GM11168 (cell line): Measurements from ENCODE around the gene NPR2.

Experiments
- in situ Hi-C: fragments of 300-500 bp; cut with MboI; formaldehyde crosslinking; loops from one replicate; pipeline ENCODE4 v1.12.0; 2022; ENCODE audit warnings: low sequenced_read_pairs; ENCODE audit not compliant: unreplicated experiment

NPR2 gene

DNA sequence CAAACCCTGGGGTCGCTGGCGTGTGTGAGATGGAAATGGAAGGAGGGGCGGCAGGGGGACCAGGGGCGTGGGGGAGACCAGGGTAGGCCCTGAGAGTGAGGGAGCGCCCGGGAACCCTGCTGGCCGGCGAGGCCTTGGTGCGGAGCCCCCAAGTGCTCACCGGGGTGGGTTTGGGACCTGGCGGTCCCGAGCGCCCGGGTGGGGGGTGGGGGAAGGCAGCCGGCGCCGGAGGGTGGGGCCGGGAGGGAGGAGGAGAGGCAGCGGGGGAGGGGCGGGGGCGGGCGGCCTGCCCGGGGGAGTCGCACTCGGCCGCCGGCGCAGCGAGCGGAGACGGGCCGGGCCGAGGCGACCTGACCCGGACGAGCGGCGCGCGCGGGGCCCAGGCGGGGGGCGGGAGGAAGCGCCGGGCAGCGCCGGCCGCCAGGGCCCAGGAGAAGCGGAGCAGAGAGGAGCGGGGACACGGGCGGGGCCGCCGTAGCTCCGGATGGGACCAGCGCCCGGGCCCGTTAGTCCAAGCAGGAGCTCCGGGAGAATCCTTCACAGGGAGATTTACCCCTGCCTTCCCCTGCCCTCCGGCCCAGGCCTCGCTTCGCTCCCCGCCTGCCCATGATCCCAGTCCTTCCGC lies at the start of gene NPR2:
Gene NPR2 (plus strand): TSS at position 295 of the 625 bp plus-strand sequence. CDS start 818 bp downstream, outside the sequence.
- in situ Hi-C loops = no loop called here

DNA sequence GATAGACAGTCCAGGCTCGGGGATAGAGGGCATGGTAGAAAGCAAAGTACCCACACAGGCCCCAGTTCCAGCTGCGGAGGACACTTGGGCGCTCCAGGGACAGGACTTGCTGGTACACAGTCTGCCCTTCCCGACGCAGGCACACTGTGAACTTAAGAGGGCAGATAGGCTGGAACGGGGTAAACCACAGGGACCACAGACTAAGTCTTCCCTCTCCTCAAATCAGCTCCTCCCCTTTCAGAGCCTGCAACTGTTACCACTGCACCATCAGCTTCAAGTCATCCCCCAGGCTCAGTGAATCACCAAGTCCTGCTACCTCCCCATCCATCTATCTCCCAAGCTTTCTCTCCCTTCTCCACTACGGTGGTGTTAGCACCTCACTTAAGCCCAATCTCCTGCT lies 49.7 kb upstream of the NPR2 start:
- in situ Hi-C loops = loop anchor here (25.0 kb wide), 1 partner anchor 679 kb away; the partner anchor contains the start of gene VCP

DNA sequence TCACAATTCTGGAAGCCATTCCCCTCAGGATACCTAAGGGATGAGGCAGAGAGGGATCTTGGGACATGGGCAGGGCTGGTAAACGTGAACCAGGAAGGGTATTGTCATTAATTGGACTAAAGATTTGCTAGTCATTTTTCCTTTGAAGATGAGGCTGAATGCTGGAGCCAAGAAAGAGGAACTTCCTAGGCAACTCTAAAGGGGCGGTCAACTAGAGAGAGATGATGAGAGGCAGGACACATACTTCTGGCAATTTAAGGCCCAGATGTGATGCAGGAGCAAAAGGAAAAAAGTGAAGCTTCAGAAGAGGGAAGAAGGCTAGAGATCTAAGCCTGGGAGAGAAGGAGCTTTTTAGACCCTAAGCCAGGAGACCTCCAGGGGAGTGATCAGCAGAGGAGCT lies 47.9 kb upstream of the NPR2 start:
- in situ Hi-C loops = loop anchor here (25.0 kb wide), 1 partner anchor 681 kb away; the partner anchor contains the start of gene VCP

DNA sequence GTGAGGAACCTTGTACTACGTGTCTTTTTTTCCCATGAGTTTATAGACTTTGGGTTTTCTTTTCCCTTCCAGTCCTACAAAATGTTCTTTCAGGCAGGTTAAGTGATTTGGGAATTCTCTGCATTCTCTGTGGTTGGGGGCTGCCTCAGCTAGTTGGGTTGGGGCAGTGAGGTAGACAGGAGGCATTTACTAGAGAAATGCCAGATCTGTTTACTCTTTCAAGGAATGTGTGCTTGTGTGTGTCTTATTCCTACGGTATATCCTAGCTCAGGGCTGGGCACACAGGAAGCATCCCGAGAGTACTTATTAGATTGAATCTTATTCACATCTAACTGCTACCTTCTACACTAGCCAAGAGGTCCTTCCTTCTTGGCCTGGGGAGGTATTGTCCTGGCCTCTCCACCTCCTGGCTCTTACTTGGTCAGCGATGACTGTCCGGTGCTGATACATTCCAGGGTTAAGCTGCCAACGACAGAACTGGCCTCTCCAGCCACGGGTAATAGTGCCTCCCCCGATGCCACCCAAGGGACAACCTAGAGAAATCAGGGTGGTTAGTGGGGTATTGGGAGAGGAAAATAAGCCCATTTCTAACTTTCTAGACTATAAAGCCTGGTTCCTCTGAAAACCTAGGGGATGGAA lies 47.4 kb upstream of the NPR2 start:
- in situ Hi-C loops = loop anchor here (25.0 kb wide), 1 partner anchor 682 kb away; the partner anchor contains the start of gene VCP

DNA sequence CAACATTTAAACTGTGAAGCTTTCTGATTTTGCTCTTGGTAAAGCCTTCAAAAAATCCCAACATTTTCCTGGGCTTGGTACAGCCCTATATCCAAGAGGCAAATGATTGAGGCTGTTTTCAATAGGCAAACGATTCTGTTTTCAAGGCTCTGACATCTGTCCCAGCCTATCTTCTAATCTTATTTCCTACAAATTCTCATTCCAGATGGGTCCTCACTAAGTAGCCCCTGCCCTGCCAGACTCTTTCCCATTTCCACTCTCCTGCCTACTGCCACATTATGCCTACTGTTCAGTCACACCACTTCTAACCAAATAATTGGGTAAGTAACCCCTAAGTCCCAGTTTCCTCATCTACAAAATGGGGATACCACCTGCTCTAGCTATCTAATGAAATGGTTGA lies 45.8 kb upstream of the NPR2 start:
- in situ Hi-C loops = loop anchor here (25.0 kb wide), 1 partner anchor 683 kb away; the partner anchor contains the start of gene VCP

DNA sequence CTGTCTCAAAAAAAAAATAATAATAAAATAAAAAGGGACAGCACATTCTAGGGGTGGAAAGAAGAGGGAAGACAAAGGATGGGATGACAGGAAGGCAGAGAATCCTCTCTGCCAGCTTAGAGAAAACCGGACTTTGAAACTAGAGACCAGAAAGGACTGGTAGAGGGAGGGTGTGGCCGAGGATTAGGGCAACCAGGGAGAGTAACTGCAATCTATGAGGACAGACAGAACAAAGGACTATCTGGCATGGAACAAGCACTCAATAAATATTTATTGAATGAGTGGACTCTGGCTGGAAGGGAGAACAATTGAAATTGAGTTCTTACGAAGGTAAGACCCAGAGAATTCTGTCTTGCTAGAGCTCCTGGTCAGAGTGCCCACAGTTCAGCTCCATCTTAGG lies 44.8 kb upstream of the NPR2 start:
- in situ Hi-C loops = loop anchor here (25.0 kb wide), 1 partner anchor 684 kb away; the partner anchor contains the start of gene VCP

DNA sequence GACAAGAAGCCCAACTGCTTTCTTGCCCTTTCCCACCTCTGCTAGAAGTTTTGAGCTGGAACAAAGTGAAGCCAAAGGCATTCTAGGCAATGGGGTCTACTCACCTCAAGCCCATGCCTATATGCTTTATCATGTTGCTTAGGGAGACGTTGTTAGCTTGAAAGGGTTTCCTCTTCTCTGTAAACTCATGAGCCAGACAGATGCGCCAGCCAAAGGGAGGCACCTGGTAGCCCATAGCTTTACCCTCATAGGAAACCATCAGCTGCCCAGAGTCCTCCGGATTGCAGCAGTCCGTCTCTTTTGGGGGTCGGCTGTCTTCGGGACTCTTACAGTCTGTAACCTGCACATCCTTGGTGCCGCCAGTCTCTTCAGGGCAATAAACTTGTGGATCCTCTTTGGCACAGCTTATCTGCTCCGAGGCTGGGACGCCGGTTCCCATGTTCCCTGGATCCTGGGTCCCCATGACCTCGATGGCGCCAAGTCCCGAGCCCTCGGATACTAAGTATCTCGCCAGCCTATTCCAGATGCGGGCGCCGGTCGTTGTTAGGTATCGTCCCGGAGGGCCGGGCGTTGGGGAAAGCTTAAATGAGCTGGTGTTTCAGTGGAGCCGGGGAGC lies 43.0 kb upstream of the NPR2 start:
- in situ Hi-C loops = loop anchor here (25.0 kb wide), 1 partner anchor 686 kb away; the partner anchor contains the start of gene VCP

DNA sequence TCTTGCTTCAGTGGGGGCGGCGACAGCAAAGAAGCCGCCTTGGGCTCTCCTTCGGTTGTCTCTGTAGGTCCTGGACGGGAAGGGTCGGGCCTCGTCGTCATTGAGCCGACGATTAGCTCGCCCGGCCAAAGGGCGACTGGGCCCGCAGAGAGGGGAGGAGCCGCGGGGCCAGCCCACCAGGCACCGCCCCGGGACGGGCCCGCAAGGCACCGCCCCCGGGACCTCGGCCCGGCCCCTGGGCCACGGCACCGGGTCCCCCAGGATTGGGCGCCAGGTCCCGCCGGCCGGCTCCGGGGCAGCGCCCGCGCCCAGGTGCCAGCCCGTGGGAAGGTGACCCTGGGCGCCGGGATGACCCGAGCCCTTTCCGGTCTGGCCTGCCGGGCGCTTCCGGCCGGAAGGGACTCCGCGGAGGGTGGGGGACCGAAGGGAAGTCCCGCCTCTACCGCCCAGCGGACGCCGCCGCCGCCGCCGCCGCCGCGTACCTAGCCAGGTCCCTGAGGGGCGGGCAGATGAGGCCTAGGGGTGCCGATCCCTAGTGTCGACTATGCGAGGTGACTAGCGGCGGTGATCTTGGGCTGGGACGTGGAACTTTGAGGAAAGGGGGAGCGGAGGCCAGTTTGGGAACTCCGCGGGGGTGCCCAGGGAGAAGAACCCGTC lies 42.4 kb upstream of the NPR2 start, which contains the start of the genes GBA2 and RGP1:
Gene GBA2 (minus strand): TSS at position 371 of the 657 bp plus-strand sequence. CDS start 524 bp downstream, outside the sequence.
Gene RGP1 (plus strand): TSS at position 430 of the 657 bp plus-strand sequence. CDS start 469 bp downstream, outside the sequence.
- in situ Hi-C loops = loop anchor here (25.0 kb wide), 1 partner anchor 687 kb away; the partner anchor contains the start of gene VCP

DNA sequence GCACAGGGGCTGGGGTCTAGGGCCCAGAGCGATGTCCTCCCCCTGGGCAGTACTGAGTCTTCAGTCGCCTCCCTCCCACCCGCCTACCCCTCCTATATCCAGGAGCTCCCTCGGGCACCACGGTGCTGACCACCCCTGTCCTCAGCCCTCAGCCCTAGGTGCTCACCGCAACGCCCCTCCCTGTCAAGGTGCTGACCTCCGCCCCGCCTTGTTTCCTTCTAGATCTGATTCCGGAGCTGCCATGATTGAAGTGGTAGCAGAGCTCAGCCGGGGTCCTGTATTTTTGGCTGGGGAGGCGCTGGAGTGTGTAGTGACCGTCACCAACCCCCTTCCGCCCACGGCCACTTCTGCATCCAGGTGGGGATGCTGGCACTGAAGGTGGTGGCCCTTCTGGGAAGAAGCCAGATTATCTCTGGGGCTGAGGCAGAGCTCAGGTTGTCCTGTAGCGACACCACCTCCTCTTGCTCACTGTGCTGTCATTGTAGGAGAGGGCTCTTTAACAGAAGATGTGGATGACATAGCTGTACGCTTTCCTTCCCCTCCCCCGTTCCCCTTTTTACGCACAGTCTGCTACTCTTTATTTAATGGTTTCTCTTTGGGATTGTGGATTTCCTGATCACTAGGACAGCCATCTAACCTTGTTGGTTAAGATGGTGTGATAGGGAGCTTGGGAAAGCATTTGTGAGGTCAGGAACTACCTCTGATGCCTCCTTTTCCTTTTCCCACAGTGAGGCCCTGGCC lies 41.7 kb upstream of the NPR2 start:
- in situ Hi-C loops = loop anchor here (25.0 kb wide), 1 partner anchor 687 kb away; the partner anchor contains the start of gene VCP

DNA sequence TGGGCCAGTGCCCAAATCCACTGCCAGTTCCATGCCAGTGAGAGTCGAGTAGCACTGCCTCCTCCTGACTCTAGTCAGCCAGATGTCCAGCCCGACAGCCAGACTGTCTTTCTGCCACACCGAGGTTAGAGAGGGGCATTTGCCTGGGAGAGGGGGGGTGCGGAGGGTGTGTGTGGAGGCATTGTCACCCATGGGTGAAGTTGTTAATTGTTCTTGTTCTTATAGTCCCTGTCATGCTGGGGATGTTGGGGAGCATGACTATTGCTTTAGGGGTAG lies 41.2 kb upstream of the NPR2 start:
- in situ Hi-C loops = no loop called here

DNA sequence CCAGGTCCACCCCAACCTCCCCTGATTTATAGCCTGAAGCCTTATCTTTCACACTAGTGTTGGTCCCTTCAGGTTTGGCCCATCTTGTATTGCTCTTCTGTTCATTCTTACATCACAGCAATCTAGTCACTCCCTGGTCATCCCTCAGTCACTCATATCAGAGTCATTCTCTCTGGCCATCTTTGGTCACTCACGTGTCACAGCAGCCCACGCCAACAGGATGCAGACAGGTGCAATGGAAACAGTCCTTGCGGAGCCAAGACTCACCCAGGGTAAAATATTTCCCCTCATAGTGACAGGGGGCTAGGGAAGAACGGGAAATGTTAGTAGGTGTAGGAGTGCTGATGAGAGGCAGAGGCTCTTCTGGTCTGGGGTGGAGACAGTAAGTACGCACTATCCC lies 37.9 kb upstream of the NPR2 start:
- in situ Hi-C loops = no loop called here

DNA sequence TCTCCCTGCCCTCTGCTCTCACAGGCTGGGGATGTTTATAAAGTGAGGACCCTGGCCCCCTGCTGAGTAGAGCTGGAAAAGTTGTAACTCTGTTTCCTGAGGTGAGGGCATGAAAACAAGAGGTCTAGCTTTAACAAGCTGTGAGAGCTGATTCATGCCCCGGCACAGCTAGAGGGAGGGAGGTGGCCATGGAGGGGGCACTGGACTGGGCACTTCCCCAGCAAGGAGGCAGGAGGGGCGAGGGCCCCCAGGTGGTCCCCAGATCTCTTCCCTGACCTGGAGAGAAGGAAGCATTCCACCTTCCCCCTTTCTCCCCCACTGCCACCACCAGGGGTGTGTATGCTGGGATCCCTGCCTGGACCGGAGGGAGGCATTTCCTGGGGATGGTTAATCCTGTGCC lies 37.1 kb upstream of the NPR2 start, which contains the start of gene MSMP:
Gene MSMP (minus strand): TSS at position 13 of the 400 bp plus-strand sequence. CDS start 147 bp downstream, outside the sequence.
- in situ Hi-C loops = no loop called here

DNA sequence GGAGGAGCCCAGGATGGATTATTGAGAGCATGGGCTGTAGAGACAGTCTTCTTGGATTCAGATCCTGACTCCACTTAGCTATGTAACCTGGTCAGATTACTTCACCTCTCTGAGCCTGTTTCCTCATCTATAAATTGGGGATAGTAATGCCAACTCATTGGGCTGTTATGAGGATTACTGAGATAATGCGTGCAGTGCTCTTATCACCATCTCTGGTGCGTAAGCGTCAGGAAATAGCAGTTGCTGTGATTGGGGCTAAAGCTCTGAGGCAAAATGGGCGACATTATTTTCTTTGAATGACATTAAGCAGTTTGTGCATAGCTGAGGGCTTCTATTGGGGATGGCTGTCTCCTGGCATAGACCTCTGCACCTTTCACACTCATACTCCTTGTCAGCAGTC lies 36.3 kb upstream of the NPR2 start:
- in situ Hi-C loops = no loop called here

DNA sequence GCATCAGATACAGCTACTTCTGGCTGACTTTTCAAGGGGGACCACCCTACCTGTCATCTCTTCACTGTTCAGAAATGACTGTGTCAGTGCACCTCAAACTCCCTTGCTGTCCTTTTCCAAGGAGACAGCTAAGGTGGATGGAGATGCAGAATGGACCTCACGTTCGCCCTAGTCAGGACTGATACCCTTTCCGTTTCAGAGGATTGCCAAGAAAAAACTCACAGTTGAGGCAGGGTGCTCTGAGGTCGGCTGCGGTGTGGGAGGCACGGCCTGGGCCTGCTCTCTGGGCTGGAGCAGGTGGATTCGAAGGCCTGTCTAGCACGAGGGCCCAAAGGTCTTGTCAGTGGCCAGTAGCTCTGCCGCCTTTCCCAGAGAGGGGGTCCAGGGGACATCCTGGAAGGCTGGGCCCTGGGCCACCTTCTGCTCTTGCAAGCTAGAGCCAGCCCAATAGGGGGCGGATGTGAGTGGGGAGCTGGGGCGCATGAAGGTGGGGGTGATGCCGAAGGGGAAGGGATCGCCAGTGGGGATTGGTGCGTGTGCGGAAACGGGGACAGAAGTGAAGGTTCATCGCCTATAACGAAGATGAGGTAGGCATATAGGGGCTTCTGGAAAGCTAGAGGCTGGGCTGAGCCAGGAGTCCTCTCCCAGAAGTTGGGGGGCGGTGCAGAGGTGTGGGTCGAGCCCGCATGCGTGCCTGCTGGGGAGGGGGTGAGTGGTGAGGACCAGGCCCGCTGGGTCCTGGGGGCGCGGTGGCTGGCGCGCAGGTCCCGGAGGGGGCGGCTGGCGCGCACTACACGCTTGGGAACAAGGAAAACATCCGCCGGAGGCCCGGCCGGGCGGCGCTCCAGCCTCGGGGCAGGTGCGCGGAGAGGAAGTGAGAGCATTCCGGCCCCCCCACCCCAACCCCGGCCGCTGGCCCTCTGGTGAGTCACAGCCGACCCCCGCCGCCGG lies 34.8 kb upstream of the NPR2 start:
- in situ Hi-C loops = no loop called here

DNA sequence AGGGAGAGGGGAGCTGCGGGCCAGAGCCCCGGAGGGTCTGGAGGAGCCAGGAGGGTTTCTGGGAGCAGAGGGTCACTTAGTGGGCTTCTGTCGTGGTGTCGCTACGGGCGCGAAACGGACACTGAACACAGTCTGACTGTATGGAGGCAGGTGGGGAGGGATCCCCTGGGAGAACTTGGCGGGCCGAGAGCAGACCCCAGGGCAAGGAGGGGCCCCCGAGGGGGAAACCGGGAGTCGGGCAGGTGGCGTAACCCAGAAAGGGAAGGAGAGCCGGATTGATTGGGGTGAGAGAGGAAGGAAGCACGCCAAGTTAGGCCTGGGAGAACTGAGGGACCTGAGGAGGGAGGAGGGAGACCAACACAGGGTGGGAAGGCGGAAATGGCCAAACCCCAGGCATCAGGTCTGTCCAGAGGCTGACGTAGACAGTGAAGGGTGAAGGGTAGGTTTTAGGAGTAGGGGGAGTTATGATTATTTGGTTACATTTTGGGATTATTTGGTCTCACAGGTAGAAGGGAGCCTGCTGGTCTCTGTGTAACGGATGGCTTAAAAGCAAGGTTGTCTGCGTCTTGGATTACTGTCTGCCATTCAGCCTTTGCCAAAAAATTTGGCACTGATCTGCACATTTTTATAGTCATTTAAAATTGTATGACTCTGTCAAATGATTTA lies 34.0 kb upstream of the NPR2 start:
- in situ Hi-C loops = no loop called here

DNA sequence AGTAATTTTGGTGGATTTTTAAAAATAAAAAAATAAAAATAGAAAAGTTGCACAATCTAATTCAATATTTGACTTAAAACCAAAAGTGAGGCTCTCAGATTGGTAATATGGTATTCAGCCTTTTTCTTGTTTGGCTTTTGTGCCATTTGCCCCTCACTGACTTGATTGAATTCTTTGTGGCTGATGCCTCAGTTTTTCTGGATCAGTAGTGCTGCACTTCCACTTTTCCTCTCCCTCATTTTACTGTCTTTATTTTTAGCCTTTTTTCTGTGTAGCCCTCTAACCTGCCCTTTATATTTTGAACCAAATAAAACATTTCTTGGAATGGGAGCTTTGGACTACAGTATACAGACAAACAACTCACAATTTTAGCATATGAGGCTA lies 33.5 kb upstream of the NPR2 start:
- in situ Hi-C loops = no loop called here

DNA sequence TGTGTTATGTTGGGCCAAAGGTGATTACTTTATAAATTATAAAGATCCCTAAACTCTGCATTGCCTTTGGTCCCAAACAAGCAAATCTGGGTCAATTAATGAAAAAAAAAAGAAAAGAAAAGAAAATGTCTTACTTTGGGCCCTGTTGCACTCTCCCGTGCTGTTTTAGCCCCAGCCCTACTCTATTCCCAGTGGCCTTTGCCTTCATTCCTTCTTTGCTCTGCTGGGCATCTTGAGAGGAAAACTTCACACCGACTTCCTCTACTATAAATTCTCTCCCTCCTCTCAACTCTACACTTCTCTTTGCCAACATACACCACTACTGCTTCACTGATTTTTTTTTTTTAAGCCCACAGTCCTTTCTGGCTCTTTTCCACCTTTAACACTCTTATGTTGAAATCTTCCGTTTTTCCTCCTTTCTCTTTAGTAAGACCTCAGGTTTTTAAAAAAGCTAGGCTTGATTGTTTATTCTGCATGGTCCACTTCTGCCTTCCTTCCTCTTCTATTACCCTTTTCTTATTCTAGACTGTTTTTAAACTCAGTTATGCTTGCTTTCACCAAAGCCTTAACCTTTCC lies 32.8 kb upstream of the NPR2 start:
- in situ Hi-C loops = no loop called here

DNA sequence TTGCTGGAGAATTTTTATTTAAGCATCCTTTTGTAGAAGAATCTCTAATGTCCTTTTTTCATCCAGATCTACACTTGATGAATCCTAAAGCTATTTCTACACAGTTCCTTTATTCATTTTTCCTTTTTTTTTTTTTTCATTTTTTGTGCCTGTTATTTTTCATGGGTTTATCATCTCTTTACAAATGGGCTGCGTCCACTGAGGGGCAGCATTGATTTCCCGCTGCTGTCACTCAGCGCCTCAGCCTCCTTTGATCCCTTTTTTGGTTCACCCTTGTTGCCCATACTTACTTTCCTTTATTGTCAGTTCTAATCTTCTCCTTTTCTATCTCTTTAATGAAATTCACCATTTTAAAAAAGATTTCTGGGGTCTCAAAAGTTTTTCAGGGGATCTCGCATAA lies 31.6 kb upstream of the NPR2 start:
- in situ Hi-C loops = no loop called here
